HEK293T (cell line): Measurements from ENCODE around the gene CHAMP1.

Experiments
- FOXA1 ChIP-seq: fragments of 450-650 bp; IDR thresholded peaks from 2 replicates; pipeline ENCODE4 v1.6.1; 2016; ENCODE audit warnings: mild to moderate bottlenecking
- HDGF ChIP-seq: fragments of 450-650 bp; IDR thresholded peaks from 2 replicates; pipeline ENCODE4 v1.6.1; 2017; ENCODE audit warnings: antibody characterized with exemption, borderline replicate concordance
- LEF1 ChIP-seq: fragments of 450-650 bp; IDR thresholded peaks from 2 replicates; pipeline ENCODE4 v1.6.1; 2017; ENCODE audit warnings: mild to moderate bottlenecking, borderline replicate concordance
- NFRKB ChIP-seq: fragments of 450-650 bp; IDR thresholded peaks from 2 replicates; pipeline ENCODE4 v1.6.1; 2016; ENCODE audit warnings: mild to moderate bottlenecking, moderate library complexity
- SP1 ChIP-seq: fragments of 450-650 bp; IDR thresholded peaks from 2 replicates; pipeline ENCODE4 v1.6.1; 2017
- SUZ12 ChIP-seq: fragments of 450-650 bp; IDR thresholded peaks from 2 replicates; pipeline ENCODE4 v1.6.1; 2016; ENCODE audit warnings: mild to moderate bottlenecking
- TARDBP ChIP-seq: fragments of 450-650 bp; IDR thresholded peaks from 2 replicates; pipeline ENCODE4 v1.6.1; 2016

DNA sequence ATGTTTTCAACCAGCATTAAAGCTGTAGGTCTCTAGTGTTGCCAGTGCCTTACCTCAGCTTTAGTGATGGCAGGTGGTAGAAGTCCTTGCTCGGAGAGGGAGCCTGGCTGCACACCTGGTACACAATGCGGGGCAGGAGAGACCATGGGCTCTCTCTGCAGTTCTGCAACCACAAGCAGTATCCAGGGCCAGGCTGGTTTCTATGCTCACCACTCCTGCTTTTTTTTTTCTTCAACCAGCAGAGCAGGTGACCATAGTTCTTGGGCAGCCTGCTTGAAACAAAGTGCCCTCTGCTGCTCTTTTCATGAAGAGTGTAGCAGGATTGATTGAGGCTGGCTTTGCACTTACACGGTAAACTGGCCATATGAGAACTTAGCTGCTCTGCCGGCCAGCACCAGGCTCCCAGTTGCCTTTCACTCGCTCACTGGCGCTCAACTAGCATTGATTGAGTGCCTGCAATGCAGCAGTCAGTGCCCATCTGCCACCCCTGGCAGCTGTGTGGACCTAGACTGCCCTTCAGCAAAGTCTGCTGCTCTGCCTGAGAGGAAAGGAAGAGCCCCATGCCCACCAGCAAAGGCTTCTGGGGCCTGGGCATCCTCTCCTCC, 4.4 kb upstream of the CHAMP1 start:
- no peak for TF ChIP-seq FOXA1
- no peak for TF ChIP-seq SP1
- TF ChIP-seq TARDBP = no peak
- no peak for TF ChIP-seq NFRKB
- no peak for TF ChIP-seq SUZ12
- TF ChIP-seq HDGF = no peak
- no peak for TF ChIP-seq LEF1
